KG1 (cell line): ENCODE data around the gene SLC4A1AP.

ENCODE experiments used
- DNase-seq: peaks from one replicate; lab custom pipeline; 2025; lab: John Stamatoyannopoulos, UW

The SLC4A1AP gene

GRCh38 chr2:27702302-27702701 lies 38.6 kb downstream of the SLC4A1AP start:
- DNase-seq: no peak

GRCh38 chr2:27703638-27704341 lies 40.1 kb downstream of the SLC4A1AP start:
- DNase-seq: peak; percentile 81

- DNase-seq: no peak
Observed at GRCh38 chr2:27704342-27704876, 40.7 kb downstream of the SLC4A1AP start.

GRCh38 chr2:27705851-27706622 lies 42.3 kb downstream of the SLC4A1AP start:
- no peak for DNase-seq

DNA sequence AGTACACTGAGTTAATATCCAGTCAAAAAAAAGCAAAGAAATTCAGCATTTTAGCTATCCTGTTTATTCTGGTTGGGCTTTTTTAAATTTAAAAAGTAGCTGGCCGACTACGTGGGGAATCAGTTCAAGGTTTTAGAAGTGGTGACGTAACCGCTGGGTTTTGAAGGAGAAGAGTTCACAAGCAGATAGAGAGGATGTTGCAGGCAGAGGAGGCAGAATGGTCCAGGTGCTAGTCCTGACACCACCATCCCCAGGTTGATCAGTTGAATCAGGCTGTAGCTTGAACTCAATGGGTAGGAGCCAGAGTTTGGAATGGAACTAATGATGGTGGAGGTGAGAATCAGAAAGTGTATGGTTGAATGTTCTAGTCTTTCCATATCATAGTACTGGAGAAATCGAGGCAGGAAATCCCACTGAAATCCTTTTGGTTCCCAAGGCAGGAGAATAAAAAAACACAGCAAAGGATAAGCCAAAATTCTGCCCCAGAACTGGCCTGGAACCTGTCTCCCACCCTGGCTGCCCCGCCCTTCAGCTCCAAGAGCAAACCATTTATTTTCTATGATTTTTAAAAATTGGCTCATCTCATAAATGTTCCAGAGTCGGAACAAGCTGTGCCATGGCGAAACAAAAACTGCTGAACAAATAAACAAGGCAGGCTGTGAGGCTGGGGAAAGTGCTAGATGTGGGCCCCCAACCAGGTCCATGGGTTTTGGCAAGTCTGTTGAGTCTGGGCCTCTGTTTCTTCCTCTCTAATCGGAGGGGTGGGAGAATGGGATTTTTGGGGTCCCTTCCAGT lies 44.0 kb downstream of the SLC4A1AP start:
- DNase-seq: no peak

GRCh38 chr2:27708257-27708654 lies 44.6 kb downstream of the SLC4A1AP start:
- no peak for DNase-seq

GRCh38 chr2:27708666-27709065 lies 45.0 kb downstream of the SLC4A1AP start:
- DNase-seq: no peak

- no peak for DNase-seq
Observed at GRCh38 chr2:27709326-27709725, 45.6 kb downstream of the SLC4A1AP start.

DNA sequence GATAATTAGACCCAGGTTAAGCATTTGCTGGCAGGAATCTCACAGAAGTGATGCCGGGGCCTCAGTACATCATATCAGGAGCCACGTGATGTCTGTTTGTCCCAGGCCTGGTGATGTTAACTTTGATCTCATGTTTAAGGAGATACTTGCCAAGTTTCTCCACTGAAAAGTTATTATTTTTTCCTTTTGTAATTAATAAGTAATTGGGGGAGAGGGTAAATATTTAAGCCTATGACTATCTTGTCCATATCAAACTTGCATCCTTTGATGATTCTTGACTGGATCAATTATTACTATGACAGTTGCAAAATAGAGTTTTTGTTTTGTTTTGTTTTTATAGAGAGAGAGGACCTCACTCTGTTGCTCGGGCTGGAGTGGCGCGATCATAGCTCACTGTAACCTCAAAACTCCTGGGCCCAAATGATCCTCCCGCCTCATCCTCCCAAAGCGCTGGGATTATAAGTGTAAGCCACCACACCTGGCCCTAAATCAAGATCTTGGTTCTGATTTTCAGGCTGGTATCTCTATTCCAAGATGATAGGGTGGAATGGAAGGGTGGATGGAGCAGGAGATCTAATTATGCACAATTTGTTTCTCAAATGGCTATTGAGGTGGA lies 46.4 kb downstream of the SLC4A1AP start:
- DNase-seq: no peak

DNA sequence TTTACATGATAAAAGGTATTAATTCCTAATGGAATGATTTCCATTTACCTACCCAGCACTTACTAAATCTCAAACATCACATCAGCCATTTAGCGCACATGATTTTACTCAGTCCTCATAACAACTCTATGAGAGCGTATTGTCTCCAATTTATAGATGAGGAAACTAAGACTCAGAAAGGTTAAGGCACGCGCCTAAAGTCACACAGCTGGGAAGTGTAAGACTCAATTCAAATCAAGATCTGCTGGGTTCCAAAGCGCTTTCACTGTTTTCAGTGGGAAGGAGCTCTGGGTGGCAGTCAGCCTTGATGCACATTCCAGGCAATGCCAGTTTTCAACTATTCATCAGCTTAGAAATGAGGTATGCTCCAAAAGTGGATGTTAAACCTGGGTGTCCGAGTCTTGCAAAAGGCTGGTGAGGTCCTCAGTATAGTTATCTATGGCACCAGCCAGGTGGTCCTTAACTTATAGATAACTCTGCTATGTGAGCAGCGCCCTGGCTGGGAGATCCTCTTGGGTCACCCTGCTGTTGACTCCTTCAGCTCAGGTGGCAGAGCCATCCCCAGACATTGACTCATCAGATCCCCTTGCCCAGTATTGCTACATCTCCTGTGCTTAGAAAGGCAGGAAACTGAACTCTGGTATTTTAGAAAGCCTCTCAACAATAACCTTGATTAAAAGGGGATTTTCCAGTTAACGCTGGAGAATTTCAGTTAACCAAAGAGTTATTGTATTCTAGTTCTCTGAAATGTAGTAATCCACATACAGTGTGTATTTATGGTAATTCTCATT lies 47.1 kb downstream of the SLC4A1AP start:
- no peak for DNase-seq

- no peak for DNase-seq
Observed at GRCh38 chr2:27711804-27712203, 48.1 kb downstream of the SLC4A1AP start.

GRCh38 chr2:27712522-27712921 lies 48.8 kb downstream of the SLC4A1AP start:
- DNase-seq: no peak

DNA sequence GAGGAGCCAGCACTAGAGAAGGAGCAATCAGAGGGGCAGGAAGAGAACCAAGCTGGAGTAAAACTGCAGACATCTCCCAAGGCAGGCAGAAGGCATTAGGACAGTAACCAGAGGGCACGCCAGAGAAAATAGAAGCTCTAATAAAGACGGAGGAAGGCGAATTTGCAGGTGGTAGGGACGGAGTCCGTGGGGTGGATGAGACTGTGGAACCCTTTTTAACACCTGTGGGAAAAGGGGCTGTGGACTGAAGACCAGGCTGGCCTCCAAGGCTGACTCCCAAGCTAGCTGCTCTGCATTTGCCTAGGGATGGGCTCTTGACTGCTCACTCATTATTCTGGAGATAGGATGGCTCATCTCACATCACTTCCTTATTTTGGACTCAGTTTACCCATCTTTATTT lies 49.5 kb downstream of the SLC4A1AP start:
- no peak for DNase-seq

- DNase-seq: no peak
Observed at GRCh38 chr2:27714053-27714452, 50.4 kb downstream of the SLC4A1AP start.

DNA sequence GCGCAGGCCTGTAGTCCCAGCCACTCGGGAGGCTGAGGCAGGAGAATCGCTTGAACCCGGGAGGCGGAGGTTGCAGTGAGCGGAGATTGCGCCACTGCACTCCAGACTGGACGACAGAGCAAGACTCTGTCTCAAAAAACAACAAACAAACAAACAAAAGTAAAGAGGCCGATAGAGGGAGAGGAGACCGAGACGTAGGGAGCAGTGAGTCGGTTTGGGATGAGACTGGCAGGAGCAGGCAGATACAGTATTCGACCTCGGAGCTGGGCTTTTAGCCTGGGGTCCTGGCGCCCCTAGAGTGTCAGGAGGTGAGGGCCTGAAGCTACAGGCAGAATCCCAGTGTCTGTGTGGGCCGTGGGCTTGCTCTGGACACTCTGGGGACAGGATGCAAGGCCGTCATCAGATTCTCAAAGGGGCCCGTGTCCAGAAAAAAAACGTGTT lies 51.2 kb downstream of the SLC4A1AP start:
- DNase-seq: no peak

- DNase-seq: no peak
Observed at GRCh38 chr2:27715318-27716210, 51.9 kb downstream of the SLC4A1AP start.

DNA sequence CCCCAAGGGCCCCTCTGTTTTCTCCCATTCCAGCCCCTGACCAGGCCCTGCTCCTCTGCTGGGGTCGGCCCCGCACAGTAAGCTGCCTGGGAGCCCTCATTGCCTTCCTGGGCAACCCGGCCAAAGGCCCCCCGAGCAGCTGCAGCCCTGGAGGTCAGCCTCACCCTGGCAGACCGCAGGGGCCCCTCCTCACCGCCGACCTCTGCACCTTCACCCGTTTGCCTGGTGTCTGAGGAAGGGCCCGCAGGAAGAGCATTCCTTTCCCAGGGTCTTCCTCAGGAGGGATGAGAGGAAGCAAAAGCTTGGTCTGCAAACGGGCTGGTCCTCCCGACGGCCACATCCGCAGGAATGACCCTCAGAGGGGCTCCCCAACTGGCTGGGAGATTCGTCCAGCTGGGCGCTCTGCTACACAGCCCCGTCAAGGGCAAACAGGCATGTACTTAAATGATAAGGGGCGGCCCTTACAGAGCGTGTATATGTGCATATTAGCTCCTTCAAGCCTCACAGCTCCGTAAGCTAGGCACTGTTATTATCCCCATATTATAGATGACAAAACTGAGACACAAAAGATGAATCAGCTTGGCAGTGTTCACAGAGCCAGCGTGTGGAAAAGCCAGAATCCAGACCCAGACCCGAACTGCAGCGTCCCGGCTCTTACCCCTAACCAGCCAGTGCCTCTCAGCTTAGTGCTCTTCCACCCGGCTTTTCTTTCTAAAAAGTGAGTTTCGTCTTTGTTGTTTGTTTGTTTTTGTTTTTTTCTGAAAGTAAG lies 52.8 kb downstream of the SLC4A1AP start:
- no peak for DNase-seq

- DNase-seq: no peak
Observed at GRCh38 chr2:27717070-27717795, 53.5 kb downstream of the SLC4A1AP start.
